Measurements from ENCODE around the gene MACC1.
A peak's percentile ranks its signal among the peaks of the same experiment; 100 is the strongest.
"Not testable (repeated sequence)": the region's sequence is repeated elsewhere in the genome, so short reads cannot be mapped to it uniquely, and the experiment has no call there.

MACC1 gene

DNA sequence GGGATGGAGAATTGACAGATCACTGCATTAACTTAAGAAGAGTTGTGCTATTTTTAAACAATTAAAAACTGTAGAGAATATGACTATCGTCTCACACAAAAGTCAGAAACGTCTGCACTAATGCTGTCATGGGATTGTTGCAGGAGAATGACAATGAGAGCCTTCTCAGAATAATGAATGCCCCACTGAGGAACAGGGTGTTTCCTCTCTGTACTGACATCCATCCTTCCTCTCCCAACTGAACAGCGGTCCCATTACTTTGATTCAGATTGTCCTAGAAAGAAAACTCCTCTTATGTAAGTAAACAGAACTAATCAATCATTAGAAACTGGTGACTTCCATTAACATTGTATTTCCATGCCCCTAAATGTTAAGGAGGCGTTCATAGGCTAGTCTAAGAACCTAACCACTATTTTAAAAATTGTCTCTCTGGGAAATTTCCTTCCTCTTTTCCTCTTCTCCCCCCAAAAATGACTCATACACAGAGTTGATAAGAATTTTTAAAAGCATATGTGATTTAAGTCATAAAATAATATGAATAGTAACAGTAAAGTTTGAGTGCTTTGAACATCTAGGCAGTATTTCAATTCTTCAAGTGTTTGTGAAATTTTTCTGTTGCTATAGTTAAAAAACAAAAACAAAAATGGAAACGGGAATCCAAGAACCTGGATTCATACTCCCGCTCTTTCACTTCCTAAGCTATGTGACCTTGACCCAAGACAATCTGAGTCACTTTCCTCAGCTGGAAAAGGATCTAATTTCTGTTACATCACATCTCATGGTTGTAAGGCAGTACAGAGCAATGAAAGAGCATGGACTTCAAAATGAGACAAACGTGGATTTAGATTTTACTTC is 12.7 kb upstream of the MACC1 start:
- DNase-seq: no peak

DNA sequence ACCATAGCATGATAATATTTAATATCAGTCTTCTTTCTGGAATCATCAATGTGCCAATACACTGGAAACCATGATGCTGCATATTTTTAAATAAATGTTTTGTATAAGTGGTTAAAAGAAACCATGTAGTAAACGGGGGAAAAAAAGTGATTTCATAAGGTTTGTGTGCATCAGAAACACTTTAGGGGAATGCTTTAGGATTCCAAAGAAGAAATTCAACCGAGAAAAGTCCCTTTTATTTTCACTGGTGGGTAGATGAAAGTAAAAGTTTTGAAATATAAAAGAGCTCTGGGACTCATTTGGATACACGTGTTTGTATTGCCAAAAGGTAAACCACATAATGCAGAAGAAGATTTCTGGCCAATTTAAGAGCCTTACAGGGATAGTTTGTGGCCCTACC is 11.9 kb upstream of the MACC1 start:
- no peak for DNase-seq

DNA sequence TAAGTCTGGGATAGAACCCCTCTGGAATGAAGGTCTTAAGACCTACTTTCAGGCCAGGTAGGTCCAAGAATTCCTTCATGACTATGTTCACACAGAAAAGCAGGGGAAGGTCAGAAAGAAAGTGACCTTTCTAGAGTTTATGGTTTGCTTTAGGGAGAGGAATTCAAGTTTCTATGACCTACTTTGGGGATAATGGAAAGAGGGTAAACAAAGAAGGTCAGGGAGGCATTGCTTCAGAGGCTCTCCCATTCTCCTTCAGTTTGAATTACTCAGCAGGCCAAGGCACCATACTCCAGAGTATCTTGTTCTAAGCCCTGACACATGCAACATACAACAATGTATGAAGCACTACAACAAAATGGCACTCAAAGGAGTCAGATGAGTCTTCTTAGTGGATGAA is 11.5 kb upstream of the MACC1 start:
- no peak for DNase-seq

DNA sequence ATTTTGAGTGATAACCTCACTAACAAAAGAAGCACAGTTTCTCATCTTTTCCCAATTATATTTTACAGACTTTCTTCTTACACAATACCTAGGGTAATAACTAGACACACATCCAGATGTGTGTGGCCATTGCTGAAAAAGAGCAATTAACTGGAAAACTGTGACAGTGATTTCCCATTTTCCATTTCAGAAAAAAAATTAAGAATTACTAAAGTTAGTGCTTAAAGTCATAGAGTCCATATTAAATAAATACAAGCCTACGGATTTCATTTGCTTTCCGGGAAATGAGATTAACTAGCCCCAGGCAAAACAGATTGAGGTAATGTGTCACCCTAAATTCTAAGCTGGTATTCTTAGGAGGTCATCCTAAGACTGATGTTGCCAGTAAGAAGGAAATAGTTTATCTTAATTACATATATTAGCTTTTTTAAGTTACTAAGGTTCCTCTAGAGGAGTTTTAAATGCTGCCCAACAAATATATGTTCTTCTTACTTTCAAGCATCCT is 10.2 kb upstream of the MACC1 start:
- DNase-seq: no peak

DNA sequence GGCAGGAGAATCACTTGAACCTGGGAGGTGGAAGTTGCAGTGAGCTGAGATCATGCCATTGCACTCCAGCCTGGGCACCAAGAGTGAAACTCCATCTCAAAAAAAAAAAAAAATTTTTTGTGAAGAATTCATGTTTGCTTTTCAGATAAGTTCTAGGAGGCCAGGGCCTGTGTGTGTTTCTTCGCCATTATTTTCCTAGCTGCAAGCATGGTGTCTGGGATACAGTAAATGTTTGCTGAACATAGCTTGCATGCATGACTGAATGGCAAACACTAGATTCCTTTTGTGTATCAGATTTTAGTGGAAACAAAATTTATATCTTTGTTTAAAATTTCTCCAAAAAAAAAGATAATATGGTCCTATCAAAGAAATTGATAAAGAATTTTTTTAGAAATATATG is 9.7 kb upstream of the MACC1 start:
- no peak for DNase-seq

DNA sequence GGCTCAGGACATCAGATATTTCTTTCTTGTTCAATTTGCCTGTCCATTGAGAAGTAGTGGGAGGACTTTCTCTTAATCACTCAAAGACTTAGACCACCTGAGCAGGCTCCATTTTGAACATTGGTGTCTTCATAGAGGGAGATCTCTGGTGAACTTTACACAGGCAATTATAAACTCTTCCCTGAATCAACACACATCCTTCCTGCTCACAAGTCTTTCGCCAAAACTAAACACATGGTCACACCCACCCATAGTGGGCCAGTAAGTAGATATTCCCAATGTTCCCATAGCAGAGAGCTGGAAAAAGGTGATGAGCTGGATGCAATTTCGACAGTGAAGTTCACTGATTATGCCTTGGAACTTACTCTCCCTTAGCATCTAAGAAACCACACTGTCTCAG is 8.2 kb upstream of the MACC1 start:
- no peak for DNase-seq

DNA sequence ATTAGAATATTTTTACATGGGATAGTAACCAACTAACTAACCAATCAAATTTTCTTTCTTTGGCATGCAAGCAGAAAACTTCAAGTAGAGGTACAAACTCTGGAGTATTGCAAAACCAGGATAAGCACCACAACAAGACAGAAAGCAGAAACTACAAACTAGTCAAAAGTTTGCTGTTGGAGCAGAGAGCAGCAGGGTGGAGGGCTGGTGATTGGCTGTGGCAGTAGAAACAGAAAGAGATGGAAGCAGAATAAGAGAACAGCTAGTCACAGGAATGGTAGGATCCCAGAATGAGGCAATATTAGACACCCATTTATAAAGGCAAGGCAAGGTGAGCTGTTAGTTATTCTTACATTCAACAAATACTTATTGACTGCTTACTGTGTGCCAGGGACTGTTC is 6.8 kb upstream of the MACC1 start:
- DNase-seq: no peak

DNA sequence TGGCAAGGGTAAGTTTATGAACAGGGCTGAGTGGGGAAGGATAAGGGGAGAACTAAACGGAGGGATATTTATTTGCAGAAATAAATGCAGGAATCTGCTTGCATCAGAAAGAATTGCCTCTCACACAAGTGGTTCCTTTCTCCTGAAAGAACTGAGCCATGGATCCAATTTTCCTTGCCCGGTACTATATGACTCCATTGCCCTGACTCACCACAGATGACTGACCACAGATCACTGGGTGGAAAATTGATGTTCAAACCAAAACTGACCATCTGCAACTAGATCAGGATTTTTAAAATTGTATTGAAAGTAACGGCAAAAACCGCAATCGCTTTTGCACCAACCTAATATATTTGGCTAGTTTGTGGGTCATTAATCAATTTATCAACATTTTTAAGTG is 6.2 kb upstream of the MACC1 start:
- DNase-seq: no peak

DNA sequence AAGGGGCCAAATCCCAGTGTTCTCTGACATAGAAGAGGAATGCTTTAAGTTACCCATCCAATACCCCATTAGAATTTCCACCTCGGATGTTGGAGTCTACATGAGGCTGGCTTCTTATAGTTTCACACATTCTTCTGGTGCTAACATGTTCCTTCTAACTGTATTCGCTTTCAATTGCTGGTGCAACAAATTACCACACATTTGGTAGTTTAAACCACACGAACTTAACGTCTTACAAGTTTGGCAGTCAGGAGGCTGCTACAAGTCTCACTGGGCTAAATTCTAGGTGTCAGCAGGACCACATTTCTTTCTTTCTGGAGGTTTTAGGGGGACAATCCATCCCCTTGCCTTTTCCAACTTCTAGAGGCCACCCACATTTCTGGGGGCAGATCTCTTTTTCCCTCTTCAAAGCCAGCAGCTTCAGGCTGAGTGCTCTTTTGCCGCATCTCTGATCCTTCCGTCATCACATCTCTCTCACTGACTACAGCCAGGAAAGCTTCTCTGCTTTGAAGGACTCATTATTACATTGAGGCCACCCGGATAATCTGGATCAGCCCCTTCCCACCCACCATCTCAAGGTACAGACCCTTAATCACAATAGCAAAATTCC is 5.1 kb upstream of the MACC1 start:
- DNase-seq: no peak

DNA sequence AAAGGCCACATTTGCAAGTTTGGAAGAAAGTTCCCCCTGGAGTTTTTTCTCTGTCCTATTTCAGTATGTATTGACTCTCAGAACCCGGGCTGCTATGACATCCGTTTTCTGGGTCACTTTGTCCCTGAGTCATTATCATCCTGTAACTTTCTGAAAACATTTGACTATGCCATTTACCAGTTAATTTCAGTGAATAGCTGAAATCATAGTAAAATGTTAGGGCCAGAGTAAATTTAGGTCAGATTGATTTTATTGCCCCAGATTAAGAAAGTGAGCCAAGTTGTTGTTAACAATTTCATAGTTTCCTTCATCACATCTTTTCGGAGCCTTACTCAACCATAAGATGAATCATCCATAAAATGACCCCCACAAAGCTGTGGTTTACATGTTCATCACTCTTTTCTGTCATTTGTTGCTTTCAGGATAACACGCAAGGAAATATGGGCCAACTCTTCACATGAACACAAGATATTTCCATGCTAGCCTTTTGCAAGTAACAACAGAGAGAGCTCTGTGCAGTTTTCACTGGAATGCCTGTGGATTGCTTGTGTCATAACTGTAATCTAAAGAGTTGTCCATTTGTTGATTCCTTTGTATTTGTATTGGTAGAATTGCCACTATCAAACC is 3.9 kb upstream of the MACC1 start:
- DNase-seq: no peak

DNA sequence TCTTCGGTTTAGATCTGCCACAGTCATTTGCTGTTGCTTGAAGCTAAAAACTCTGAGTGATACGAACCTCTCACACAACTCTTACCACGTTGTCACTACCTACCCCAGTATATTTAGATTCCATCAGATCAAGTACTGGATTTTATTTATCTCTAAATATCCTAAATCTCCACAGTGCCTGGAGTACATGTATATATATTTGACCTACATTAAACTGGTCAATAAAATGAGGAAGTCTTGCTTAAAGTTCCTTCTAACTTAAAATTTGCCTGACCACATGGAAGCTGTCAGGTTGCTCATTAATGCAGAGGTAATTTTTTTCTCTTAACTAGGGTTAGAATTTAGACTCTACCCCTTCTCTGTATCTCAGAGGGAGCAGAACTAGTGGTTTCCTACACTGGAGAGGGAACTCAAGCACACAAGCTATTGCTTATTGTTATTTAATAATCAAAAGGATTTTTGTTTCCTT is 3.1 kb upstream of the MACC1 start:
- no peak for DNase-seq

DNA sequence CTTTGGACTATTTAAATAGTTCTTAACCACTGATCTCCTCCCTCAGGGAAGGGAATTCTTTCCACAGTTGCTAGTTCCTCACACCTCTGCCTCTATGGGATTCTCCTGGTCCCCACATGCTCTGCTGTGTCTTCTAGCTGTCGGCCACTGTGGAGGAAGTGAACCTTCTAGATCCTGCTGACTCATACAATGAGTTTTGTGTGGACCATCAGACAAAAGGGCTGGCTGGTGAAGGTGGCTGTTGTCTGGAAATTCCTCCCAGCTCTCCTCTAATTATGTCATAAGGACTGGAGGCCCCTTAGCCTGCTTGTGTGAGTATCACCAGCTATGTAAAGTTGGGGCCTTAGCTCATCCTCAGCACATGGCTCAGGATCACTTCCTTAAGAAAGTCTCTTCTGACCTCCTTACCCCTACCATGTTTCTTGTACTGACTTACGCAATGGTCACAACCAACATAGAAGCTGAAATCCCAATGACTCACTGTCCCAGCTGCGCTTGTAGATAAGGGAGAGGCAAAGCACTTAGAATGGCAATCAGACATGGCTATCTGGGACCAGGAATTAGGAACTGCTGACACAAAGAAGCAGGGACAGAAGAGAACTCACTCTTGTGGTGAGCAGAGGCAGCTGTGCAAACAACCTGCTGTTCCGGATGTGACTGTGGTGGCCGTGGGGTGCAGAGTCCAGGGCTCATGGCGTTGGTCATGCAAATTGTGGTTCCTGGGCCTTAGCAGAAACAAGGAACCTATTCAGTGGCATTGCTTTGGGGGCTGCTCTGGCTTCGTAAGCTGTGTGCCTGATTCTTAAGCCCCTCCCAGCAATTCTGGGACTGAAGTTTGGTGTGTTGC is 2.5 kb upstream of the MACC1 start:
- DNase-seq: peak in 1 of 2 donors; percentile 36

DNA sequence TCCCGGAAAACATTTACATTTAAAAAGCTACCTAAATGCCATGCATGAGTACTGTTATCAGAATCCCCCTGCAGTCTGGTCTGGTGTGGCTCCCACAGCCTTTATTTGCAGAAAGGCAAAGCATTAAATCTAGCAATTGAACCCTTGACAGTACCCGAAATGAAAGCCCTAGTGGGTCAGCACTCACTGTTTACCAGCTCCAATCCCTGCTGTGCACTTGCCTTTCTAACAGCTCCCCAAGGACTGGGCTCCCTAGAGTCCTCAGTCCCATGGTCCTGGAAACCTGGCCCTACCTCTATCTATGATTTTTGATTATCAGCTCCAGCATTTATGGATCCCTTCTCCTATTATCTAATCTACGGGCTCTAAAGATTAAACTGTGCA is 1.9 kb upstream of the MACC1 start:
- DNase-seq: no peak

DNA sequence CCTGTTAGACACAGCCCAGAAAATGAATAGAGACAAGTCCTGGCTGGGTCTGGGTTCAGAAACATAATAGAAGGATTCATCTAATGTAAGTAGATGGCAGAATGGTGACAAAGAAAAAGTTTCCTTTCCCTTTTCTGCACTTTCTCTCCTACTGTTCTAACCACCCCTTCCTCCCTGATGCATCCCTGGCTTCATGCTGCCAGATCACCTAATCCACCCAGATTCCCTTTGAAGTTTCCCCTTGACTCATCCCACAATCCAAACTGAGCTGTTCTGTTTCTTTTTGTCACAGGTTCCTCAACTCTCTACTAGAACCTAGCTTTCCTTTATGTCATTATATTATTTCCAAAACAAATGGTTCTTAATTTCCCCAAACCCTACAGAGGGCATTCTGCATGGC is 1.1 kb upstream of the MACC1 start:
- no peak for DNase-seq

DNA sequence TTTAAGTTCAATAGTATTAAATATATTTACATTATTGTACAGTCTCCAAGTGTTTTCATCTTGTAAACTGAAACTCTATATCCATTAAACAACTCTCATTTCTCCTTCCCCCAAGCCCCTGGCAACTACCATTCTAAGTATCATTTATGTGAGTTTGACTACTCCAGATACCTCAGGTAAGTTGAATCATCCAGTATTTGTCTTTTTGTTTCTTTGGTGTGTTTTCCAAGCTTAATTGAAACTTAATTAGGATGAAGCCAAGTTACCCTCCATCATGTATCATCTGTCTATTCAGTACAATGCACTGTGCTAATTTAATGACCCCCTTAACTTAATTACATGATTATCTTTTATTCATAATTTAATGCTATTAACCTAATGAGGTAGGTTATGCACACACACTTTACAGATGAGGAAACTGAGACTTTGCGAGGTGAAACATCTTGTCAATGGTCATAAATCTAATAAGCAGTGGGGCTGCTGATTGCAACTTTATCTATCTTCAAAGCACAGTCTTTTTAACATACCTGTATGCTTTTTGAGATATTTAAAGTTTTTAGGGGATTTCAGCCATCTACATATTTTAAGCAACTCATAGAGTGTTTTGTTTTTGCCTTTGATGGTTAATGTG is 663 bp downstream of the MACC1 start:
- no peak for DNase-seq

DNA sequence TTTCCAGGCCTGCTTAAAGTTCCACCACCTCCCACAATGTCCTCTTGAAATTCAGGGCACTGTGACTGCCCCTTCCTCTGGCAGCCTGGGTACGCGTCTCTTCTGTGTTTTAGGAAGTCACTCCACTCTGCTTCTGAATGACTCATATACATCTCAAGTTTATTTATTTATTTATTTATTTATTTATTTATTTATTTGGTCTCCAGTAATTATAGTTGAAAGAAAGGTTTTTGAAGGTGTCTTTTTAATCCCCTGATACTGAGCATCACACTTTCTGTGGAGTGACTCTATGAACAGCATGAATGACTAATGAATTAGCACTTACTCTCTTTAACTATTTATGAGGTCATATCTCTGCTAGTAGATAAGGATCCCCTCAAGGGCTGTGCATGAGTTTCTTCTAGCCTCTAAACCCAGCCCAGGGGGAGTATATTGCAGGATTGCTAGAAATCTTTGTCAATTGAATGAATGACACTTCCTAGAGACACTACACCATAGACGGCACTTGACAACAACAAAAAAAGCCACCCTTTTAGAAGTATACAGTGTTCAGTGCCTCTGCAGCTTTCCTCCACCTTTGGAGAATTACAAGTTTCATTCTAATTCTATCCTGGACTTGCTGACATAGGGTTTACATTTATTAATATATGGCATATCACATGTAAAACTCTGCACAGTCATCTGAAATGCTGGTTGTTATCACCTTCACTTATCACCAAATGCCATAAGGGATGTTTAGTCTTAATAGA is 2.1 kb downstream of the MACC1 start:
- DNase-seq: no peak

DNA sequence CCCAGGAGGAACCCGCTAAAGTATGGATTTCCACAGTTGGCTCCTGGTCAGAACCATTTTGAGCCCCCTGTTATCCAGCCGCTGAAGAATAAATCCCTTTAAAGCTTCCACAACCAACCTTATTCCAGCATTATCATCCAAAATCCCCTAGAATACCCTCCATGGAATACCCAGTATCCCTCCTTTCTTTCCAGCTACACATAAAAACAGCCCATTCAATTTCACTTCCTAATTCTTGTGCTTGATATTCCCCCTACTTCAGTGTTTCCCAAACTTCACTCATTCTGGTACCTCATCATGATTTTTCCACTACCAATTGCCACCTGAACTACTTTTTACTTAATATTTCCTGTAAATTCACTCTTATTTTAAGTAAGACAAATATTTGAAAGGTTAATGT is 3.1 kb downstream of the MACC1 start:
- no peak for DNase-seq

DNA sequence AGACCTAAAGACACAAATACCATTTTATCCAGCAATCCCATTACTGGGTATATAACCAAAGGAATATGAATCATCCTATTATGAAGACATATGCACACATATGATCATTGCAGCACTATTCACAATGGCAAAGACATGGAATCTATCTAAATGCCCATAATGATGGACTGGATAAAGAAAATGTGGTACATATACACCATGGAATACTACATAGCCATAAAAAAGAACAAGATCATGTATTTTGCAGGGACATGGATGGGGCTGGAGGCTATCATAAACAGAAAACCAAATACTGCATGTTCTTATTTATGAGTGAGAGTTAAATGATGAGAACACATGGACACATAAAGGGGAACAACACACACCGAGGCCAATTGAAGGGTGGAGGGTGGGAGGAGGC is 3.8 kb downstream of the MACC1 start:
- no peak for DNase-seq

DNA sequence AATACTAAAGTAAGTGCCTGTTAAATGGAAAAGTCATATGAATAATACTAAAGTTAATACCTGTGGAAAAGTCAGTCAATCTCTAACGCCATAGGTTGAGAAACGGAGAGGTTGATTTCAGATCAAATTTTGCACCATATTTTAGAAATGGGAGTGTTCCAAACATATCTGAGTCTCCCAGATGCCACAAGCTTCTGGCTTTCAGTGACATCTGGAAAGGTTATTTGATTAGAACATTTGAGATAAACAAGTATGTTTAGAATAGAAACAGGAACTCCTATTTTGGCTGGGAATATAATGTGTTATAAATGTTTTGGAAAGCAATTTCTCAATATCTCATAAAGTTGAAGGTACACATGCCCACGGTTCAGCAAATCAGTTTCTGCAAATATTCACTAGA is 5.8 kb downstream of the MACC1 start:
- DNase-seq: no peak

DNA sequence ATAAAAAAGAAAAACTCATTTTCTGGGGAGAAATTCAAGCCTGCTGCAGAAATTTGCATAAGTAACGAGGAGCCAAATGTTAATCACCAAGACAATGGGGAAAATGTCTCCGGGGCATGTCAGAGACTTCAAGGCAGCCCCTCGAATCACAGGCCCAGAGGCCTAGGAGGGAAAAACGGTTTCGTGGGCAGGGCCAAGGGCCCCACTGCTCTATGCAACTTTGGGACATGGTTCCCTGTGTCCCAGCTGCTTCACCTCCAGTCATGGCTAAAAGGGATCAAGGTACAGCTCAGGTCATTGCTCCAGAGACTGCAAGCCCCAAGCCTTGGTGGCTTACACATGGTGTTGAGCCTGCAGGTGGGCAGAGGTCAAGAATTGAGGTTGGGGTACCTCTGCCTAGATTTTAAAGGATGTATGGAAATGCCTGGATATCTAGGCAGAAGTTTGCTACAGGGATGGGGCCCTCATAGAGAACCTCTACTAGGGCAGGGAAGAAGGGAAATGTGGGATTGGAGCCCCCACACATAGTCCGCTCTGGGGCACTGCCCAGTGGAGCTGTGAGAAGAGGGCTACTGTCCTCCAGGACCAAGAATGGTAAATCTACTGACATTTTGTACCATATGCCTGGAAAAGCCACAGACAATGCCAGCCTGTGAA is 8.4 kb downstream of the MACC1 start:
- DNase-seq: no peak

DNA sequence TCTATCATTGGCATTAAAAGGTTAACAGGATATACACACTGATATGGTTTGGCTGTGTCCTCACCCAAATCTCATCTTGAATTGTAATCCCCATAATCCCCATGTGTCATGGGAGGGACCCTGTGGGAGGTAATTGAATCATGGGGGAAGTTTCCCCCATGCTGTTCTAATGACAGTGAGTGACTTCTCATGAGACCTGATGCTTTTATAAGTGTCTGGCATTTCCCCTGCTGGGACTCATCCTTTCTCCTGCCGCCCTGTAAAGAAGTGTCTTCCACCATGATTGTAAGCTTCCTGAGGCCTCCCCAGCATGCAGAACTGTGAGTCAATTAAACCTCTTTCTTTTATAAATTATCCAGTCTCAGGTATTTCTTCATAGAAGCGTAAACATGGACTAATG is 9.4 kb downstream of the MACC1 start:
- DNase-seq: not testable (repeated sequence)
